HG02943 (cell line): ENCODE data around the gene SPATS1.
"Not testable (repeated sequence)": the region's sequence is repeated elsewhere in the genome, so short reads cannot be mapped to it uniquely, and the experiment has no call there.

ENCODE experiments used
- ATAC-seq: cut with Tn5 transposase; IDR thresholded peaks from one replicate; pipeline ENCODE4 v1.9.1; 2021; ENCODE audit warnings: mild to moderate bottlenecking, low read depth, moderate library complexity; ENCODE audit not compliant: unreplicated experiment

Gene SPATS1

DNA sequence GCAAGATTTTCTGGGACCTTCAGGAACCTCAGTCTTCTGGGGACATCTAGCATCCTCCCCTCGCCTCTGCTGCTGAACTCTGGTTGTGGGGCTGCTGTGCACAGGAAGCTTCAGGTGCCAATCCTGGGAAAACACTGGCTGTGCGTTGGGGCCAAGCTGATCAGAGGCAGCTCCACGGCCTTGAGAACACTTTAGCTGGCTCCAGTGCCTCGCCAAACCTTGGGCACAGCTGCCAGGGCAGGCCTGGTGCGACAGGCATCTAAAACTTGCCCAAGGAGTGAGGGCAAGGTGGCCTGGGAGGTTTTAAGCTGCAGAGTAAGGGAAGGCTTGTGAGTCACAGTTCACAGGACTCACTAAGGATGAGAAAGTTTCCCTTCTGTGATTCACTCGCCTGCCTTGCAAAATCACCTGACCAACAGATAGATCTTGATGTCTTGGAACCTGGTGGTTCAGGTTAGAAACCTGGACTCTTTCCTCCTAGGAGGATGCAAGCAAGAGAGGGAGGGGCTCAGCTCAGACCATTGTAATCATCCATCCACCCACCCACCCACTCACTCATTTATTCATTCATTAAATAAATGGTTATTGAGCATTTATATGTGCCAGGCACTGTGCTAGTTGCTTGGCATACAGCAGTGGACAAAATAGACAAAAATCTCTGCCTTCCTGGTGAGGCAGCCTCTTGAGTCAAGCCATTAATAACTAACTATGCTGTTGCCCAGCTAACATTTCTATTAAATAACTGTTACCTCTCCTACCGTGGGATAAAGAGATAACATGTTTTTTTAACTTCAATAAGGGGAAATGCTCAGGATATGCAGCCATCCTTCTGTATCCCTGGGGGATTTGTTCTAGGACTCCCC, 2.5 kb upstream of the SPATS1 start:
- ATAC-seq: no peak

- no peak for ATAC-seq
Measured at GRCh38 chr6:44341095-44341890, 1.2 kb upstream of the SPATS1 start.

DNA sequence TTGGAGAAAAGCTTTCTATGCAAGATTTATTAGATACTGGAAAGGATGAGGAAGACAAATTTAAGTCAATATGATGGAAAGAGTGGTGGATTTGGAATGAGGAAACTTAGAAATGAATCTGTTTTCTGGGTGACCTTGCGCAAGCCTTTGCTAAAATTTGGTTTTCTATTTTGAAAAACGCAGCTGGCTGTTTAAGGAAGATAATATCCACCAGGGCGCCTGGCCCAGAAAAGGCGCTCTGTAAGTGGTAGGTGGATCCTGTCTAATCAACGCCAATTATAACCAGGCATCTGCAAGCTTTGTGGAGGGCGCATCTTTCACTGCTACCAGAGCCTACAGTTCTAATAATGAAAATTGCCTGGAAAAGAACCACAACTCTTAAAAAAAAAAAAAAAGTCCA, 398 bp upstream of the SPATS1 start:
- no peak for ATAC-seq

GRCh38 chr6:44346818-44347217, 4.4 kb downstream of the SPATS1 start:
- ATAC-seq: not testable (repeated sequence)

DNA sequence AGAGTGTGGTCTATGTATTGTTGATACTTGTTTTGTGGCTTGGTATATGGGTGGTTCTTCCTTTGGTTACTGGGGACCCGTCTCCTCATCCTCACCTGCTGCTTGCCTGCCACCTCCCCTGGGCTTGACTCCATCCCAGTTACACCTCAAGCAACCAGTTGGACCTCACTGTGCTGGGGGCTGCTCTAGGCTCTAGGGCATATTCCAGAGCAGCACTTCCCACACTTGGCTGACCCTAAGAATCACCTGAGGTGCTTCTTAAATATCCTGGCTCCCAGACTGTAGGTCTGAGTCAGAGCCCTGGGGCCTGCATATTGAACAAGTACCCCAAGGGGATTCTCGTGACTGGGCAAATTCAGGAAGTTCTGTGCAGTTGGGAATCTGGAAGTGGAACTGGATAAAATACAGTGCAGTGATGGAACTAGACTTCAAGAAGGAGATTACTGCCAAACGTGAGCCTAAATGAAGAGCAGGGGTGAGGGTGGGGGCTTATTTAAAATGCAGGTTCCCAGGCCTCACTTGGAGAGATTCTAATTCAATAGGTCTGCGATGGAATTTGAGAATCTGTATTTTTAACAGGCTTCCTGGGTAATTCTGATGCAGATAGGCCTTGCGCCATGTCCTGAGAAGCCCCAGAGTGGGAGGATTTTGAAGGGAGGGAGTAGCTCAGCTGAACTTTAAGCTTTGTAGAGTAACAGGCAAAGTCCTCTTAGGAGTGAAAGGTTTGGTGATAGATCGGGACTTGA, 7.6 kb downstream of the SPATS1 start:
- no peak for ATAC-seq

- ATAC-seq: not testable (repeated sequence)
Measured at GRCh38 chr6:44350650-44350994, 8.2 kb downstream of the SPATS1 start.

GRCh38 chr6:44352259-44352658, 9.8 kb downstream of the SPATS1 start:
- no peak for ATAC-seq

DNA sequence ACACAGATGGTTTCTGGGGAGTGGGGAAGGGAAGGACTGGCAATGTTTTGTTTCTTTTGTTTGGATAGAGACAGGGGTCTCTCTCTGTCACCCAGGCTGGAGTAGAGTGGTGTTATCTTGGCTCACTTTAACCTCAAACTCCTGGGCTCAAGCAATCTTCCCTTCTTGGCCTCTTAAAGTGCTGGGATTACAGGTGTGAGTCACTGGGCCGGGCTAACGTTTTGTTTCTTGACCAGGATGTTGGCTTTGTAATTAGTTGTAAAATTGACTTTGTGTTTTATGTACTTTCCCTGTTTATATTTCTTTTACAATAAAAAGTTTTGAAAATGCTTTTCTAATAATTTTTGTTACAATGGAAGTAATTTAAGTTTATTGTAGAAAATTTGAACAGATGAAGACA, 10.9 kb downstream of the SPATS1 start:
- no peak for ATAC-seq

DNA sequence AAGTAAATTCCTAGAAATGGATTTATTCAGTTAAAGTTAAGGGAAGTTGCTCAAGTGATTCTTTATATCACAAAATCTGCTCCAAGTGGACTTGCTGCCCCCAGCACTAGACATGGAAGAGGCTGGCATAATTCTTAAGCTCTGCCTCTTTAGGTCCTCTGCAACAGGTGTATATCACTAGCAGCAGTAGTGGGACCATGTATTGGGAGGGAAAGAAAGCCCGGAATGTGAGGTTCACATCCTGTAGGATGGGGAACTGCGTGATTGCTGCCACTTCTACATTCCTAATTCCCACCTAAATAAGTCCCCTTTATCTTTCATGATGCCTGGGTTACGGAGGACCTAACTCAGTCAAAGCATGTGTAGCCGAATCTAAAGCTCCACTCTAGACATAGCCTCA, 13.2 kb downstream of the SPATS1 start:
- ATAC-seq: no peak

GRCh38 chr6:44356487-44356886, 14.0 kb downstream of the SPATS1 start:
- no peak for ATAC-seq

GRCh38 chr6:44359973-44360372, 17.5 kb downstream of the SPATS1 start:
- ATAC-seq: no peak

DNA sequence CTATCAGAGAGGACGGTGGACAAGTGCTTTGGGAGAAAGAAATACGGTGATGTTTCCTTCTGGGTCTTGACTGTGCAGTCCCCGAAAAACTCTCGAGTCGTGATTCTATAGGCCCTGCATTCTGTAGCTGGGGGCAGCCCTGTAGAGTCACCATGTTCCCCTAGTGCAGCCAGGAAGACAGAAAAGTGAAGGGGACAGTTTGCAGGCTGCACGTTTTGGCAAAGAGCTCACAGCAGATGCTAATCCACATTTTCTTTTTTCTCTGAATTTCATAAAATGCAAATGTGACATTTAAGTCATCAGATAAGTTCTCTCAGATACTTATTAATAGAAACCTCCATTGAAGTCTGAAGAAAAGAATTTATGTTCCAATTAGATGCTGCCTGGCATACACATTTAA, 19.5 kb downstream of the SPATS1 start:
- ATAC-seq: no peak

- ATAC-seq: no peak
Measured at GRCh38 chr6:44363377-44363926, 21.0 kb downstream of the SPATS1 start.

DNA sequence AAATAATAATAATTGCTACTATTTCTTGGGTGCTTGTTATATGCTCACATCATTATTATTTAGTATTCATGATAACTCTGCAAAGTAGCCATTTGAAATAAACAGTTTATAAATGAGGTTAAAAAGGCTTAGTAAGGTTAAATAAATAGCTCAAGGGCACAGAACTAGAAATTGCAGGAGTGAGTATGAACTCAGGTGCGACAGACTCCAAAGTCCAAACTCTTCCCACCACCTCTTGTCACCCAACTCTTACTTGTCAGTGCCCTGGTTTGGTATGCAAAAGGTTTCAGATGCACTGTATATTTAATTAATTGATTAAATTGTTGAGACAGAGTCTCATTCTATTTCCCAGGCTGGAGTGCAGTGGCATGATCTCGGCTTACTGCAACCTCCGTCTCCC, 24.3 kb downstream of the SPATS1 start:
- no peak for ATAC-seq

DNA sequence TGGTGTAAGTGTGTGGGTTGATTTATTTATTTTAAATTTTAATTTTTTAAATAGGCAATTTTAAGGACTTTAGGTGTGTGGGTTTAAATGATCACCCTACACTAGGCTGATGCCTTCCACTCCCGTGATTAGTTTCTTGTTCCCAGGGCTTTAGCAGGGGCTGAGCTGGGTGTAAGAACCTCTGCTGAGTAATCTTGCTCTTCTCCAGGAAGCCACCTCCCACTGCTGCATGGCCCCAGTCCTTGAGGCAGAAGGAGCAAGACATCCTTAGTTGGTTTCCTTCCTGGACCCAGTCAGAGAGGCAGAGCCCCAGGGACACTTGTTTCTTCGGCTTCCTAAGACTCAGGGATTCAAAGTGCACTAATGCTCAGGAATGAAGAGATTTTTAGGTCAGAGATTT, 25.2 kb downstream of the SPATS1 start:
- ATAC-seq: no peak

- no peak for ATAC-seq
Measured at GRCh38 chr6:44373051-44373450, 30.6 kb downstream of the SPATS1 start.

DNA sequence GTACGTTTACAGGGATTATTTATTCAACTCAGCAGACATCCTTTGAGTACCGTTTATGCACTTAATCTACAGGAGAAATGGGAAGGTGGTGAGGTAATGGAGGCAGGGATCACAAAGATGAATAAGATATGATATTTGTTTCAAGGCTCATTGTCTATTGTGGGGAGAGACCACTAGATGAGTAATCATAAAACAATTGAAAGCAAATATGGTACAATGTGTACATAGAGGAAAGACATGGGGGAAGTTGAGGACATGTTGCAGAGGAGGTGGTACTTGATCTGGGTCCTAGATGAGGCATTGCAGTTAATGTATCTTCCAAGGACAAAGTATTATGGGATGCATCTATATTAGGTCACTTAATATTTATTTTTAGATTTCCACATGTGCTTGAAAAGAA, 31.3 kb downstream of the SPATS1 start:
- no peak for ATAC-seq

- ATAC-seq: no peak
Measured at GRCh38 chr6:44375071-44375470, 32.6 kb downstream of the SPATS1 start.

- ATAC-seq: no peak
Measured at GRCh38 chr6:44377484-44377883, 35.0 kb downstream of the SPATS1 start.

DNA sequence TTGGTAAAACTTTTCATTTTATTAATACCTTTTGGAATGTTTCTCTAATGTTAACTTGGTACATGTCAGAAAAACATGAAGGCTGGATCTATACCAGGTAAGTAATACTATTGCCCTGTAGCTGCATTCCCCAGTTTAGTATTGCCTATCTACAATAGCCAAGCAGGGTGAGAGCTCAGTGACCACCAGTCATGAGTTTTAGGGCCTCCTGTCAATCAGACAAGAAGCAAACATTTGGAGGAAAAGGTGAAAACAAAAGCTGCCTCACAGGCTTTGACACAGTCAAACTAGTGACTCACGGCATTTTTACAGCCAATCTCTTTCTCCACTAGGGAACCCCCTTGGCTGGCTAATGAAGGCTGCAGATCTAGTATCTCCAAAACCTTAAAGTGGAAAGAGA, 35.5 kb downstream of the SPATS1 start:
- no peak for ATAC-seq

- ATAC-seq: no peak
Measured at GRCh38 chr6:44381739-44382138, 39.3 kb downstream of the SPATS1 start.
